ENCODE results near the gene CSF2. TPM values are rescaled to one million over a fixed set of nuclear protein-coding genes. Genes with fewer than 3 reads are reported as not detected.

The CSF2 gene
- not detected in 2 replicates for total RNA-seq

GRCh38 chr5:132073231-132074013, at the start of gene CSF2:
Gene CSF2, plus strand, starts transcription at chr5:132073789. Its CDS starts 35 bp downstream, at chr5:132073824.

GRCh38 chr5:132060501-132061161, 13.0 kb upstream of the CSF2 start, which contains the start of gene IL3:
Gene IL3, plus strand, starts transcription at chr5:132060655. Its CDS starts 52 bp downstream, at chr5:132060707.

Small RNAs within 50 kb of the gene (small RNA-seq; reads per million reads assigned to genes)
- not detected for gene RF00285

Other genes starting within 250 kb of the CSF2 start
- 0.39 and 0.54 TPM in 2 replicates for gene MEIKIN, start 128.1 kb upstream of the CSF2 start, total RNA-seq
- gene ACSL6, start 62.1 kb upstream of the CSF2 start, total RNA-seq: 0.33 and 0.39 TPM in 2 replicates
- gene IL3, start 13.1 kb upstream of the CSF2 start, total RNA-seq: not detected in 2 replicates
- gene P4HA2, start 154.1 kb downstream of the CSF2 start, total RNA-seq: 406 and 419 TPM in 2 replicates
- 39.3 and 132 TPM in 2 replicates for gene PDLIM4, start 183.9 kb downstream of the CSF2 start, total RNA-seq
- gene SLC22A4, start 220.6 kb downstream of the CSF2 start, total RNA-seq: 3.9 and 4.3 TPM in 2 replicates

Data from placental epithelial cell (primary cell).